NCI-H69 (cell line): Measurements from ENCODE around the gene MAMDC2.

Source experiments
- DNase-seq: peaks from one replicate; lab custom pipeline; 2025; lab: John Stamatoyannopoulos, UW

Gene MAMDC2

GRCh38 chr9:70261131-70261870 is 217.7 kb downstream of the MAMDC2 start:
- DNase-seq = no peak

DNA sequence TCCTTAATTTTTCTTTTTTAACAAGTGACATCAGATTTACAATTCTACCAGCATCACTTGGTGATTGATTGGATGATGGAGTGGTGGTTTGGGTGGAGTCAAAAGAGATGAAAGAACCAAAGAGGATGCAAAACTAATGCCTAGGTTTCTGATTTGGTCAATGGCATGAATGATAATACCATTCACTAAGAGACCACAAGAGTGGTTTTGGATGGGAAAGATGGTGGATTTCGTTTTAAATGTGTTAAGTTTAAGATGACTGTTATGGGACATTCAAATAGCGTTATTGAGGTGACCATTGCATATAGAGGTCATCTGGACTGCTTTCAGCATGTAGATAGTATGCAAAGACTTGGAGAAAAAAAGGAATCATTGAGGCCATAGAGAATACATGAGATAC is 218.7 kb downstream of the MAMDC2 start:
- no peak for DNase-seq

DNA sequence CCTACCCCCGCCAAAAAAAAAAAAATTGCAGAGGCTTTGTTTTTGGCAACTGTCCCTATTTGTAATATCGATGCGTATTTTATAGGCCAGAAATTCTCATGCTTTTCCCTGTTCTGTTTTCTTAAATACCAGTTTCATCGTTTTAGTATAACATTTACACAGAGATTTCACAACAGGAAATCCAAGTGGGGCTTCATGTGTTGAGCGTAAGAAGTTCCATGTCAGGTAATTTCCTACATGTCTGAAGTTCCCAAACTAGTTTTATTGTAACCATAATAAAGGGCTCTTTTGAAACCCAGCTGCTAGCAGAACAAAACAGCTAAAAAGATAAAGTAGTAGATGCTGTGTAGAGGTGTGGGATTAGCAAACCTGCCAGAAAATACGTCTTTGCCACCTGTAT is 219.3 kb downstream of the MAMDC2 start:
- no peak for DNase-seq

DNA sequence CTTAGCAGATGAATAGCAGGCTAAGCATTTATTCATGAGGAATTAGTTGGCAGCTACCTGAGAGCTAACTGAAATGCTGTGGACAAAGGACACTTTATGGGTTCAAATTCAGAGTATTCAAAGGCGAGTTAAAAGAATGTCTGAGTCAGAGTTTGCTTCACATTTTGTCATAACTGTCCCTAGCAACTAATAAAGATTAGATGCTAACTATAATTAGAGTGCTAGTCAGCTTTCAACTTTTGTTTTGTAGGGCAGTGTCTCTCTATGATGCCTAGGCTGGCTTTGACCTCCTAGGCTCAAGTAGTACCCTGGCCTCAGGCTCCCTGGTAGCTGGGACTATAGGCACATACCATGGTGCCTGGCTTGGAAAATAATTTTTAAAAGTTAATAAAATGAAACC is 219.8 kb downstream of the MAMDC2 start:
- no peak for DNase-seq
